PFSK-1 (cell line): ENCODE results near the gene ITCH.

Experiments
- FOXP2 ChIP-seq: optimal IDR thresholded peaks from 2 replicates; pipeline ENCODE3; 2011; ENCODE audit warnings: borderline replicate concordance, control low read depth, inconsistent platforms; ENCODE audit not compliant: insufficient read depth; ENCODE audit errors: extremely low read length, extremely low read depth
- POLR2AphosphoS5 ChIP-seq: IDR thresholded peaks from 2 replicates; pipeline ENCODE4 v1.6.1; 2012; ENCODE audit warnings: low read depth, mild to moderate bottlenecking, control low read depth, low read length, moderate library complexity
- TAF1 ChIP-seq: IDR thresholded peaks from 2 replicates; pipeline ENCODE4 v1.6.1; 2012; ENCODE audit warnings: low read length, control low read depth, borderline replicate concordance; ENCODE audit not compliant: insufficient read depth
- TF ChIP-seq, protein P1 (sequence below), 2 experiments: IDR thresholded peaks; 2 replicates each; pipeline versions ENCODE4 v1.6.1 to v1.8.0; 2011 to 2012; ENCODE audit warnings: low read depth in 2 of 2, low read length in 2 of 2, control low read depth in 1 of 2, inconsistent platforms in 1 of 2, mild to moderate bottlenecking in 1 of 2, moderate library complexity in 1 of 2; ENCODE audit not compliant: insufficient read depth in 1 of 2

DNA sequence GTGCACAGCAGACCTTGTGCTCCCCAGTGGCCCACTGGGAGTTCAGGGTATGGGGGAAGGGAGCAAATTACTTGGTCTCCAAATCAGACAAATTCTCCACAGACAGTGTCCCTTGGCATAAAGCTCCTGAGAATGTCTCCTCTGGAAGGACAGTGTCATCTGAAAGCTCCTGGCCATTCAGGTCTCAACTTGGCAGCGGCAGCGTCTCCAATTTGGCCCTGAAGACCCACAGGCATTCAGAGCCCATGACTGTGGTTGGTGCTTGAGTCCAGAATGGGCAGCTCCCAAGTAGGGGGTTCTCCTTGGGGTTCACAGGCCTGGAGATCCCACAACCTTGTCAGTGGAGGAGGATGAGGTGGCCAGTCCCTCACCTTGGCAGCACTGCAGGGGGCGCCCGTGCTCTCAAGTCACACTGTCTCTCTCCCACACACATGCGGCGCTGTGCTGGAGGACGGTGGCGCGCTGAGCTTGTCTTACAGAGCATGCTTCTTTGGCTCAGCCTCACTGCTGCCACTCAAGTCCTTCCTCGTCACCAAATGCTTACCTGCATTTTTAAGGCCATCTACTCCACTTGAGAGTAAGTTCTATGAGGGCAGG lies 173.8 kb downstream of the ITCH start:
- peak; percentile 59 for TF ChIP-seq FOXP2
- TF ChIP-seq, protein P1, sequence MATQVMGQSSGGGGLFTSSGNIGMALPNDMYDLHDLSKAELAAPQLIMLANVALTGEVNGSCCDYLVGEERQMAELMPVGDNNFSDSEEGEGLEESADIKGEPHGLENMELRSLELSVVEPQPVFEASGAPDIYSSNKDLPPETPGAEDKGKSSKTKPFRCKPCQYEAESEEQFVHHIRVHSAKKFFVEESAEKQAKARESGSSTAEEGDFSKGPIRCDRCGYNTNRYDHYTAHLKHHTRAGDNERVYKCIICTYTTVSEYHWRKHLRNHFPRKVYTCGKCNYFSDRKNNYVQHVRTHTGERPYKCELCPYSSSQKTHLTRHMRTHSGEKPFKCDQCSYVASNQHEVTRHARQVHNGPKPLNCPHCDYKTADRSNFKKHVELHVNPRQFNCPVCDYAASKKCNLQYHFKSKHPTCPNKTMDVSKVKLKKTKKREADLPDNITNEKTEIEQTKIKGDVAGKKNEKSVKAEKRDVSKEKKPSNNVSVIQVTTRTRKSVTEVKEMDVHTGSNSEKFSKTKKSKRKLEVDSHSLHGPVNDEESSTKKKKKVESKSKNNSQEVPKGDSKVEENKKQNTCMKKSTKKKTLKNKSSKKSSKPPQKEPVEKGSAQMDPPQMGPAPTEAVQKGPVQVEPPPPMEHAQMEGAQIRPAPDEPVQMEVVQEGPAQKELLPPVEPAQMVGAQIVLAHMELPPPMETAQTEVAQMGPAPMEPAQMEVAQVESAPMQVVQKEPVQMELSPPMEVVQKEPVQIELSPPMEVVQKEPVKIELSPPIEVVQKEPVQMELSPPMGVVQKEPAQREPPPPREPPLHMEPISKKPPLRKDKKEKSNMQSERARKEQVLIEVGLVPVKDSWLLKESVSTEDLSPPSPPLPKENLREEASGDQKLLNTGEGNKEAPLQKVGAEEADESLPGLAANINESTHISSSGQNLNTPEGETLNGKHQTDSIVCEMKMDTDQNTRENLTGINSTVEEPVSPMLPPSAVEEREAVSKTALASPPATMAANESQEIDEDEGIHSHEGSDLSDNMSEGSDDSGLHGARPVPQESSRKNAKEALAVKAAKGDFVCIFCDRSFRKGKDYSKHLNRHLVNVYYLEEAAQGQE (IDR thresholded peaks at IDR 0.05; ENCODE audit: insufficient read depth in 1 of 2, low read depth in 2 of 2, low read length in 2 of 2) = no peak
- TF ChIP-seq TAF1 = no peak
- no peak for TF ChIP-seq POLR2AphosphoS5
